DMS 273 treated with DMSO at 0.1 percent for 48 hours (cell line): ENCODE measurements around the gene ATG16L2.
A peak's percentile ranks its signal among the peaks of the same experiment; 100 is the strongest.

ENCODE experiments used
- DNase-seq: peaks from one replicate; lab custom pipeline; 2025; lab: John Stamatoyannopoulos, UW

ATG16L2 gene, protein sequence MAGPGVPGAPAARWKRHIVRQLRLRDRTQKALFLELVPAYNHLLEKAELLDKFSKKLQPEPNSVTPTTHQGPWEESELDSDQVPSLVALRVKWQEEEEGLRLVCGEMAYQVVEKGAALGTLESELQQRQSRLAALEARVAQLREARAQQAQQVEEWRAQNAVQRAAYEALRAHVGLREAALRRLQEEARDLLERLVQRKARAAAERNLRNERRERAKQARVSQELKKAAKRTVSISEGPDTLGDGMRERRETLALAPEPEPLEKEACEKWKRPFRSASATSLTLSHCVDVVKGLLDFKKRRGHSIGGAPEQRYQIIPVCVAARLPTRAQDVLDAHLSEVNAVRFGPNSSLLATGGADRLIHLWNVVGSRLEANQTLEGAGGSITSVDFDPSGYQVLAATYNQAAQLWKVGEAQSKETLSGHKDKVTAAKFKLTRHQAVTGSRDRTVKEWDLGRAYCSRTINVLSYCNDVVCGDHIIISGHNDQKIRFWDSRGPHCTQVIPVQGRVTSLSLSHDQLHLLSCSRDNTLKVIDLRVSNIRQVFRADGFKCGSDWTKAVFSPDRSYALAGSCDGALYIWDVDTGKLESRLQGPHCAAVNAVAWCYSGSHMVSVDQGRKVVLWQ

GRCh38 chr11:72814286-72815109 lies at the start of gene ATG16L2:
Gene ATG16L2 (plus strand): TSS chr11:72814411. CDS start chr11:72814446, 35 bp downstream.
- DNase-seq: peak; percentile 19

DNA sequence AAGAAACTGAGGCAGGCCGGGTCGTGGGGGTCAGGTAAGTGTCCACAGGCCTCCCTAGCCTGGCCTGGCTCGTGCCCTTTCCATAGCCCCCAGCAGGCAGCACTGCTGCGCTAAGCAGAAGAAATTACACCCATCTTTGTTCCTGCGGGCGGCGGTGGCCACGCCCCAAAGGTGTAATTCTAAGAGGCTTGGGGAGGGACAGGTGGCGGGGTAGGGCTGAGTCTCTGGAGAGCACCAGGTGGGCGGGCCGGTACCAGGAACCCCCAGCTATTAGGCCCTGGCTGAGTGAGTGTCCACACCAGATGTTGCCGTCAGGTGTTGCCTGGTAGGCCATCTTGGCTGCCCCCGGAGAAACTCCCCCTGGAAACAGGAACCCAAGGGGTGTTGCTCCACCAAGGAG lies 49.7 kb upstream of the ATG16L2 start:
- no peak for DNase-seq

- no peak for DNase-seq
Measured at GRCh38 chr11:72766152-72766902, 47.9 kb upstream of the ATG16L2 start.

- DNase-seq: no peak
Measured at GRCh38 chr11:72767203-72768062, 46.8 kb upstream of the ATG16L2 start.

GRCh38 chr11:72768581-72768980 lies 45.6 kb upstream of the ATG16L2 start:
- no peak for DNase-seq

- DNase-seq: no peak
Measured at GRCh38 chr11:72769680-72770079, 44.5 kb upstream of the ATG16L2 start.

- no peak for DNase-seq
Measured at GRCh38 chr11:72770799-72771198, 43.4 kb upstream of the ATG16L2 start.

DNA sequence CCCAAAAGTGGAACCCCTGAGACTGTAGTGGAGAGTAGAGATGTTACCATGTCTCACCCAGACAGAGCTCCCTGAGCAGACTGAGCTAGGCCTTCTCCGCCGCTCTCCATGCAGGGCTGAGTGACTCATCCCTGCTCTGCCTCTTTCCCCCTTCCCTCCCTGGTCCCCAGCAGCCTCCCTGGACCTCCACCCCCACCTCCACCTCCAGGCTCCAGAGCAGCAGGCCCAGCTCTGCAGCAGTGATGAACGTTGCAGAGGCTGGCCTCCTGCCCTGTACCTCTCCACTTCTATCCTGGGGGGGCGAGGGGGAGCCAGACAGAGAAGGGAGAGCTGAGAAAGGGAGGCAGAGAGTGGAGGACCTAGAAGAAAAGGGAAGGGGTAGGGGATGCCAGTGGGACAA lies 42.7 kb upstream of the ATG16L2 start:
- no peak for DNase-seq

DNA sequence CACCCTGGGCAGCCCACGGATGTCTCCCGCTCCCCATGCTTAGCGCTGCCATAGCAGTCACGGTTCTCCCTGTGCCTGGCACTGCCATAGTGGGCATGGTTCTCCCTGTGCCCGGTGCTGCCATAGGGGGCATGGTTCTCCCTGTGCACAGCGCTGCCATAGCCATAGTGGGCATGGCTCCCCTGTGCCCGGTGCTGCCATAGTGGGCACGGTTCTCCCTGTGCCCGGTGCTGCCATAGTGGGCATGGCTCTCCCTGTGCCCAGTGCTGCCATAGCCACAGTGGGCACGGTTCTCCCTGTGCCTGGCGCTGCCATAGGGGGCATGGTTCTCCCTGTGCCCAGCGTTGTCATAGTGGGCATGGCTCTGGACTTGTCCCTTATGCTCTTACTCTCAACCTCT lies 42.2 kb upstream of the ATG16L2 start:
- DNase-seq: no peak

DNA sequence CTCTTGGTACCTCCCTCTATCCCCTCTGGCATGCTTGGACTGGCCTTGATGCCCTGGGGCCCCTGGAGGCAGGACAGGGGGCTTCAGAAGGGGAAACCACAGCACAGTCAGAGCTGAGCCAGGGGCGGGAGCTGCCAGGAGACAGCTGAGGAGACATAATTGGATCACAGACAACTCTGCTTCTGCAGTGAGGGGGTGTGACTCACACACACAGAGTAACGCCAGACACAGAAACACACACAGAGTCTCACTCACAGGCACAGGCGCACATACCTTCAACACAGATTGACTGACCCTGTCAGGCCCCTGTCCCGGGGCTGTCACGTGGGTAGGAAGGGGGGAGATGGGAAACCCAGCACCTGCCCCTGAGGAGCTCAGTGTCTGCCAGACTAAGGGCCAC lies 40.9 kb upstream of the ATG16L2 start:
- DNase-seq: no peak

DNA sequence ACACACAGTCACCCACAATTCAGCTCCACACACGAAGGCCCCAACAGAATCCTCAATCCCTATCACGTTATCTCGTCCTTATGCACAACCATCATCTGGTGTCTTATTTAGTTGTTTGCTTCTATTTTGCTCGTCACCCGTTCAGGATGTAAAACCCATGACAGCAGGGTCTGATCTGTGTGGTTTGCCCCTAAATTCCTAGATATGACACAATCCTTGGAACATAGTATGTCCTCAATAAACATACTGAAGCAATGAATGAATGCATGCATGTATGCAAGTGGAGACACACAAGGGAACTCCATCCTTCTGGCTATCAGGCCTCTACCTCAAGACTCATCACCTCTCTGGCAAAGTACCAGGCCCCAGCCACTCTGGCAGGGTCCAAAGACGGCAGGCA lies 40.5 kb upstream of the ATG16L2 start:
- no peak for DNase-seq

DNA sequence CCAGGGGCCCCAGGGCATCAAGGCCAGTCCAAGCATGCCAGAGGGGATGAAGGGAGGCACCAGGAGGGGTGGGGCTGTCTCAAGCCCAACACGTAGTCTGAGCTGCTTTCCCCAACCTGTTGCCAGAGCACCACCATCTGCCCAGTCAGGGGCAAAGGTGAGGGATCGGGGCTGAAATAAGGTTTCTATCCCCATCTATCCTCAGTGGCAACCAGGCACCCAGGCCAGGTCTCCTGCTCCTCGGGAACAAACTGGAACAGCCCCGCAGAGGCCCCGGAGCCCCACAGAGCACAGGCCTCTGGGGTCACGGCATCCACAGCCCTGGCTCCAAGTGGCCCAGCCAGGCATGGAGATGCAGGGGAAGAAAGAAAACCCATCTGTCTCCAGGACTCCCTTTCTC lies 39.7 kb upstream of the ATG16L2 start:
- DNase-seq: no peak

GRCh38 chr11:72775288-72776110 lies 38.7 kb upstream of the ATG16L2 start:
- no peak for DNase-seq

GRCh38 chr11:72776117-72776843 lies 37.9 kb upstream of the ATG16L2 start:
- DNase-seq: no peak

DNA sequence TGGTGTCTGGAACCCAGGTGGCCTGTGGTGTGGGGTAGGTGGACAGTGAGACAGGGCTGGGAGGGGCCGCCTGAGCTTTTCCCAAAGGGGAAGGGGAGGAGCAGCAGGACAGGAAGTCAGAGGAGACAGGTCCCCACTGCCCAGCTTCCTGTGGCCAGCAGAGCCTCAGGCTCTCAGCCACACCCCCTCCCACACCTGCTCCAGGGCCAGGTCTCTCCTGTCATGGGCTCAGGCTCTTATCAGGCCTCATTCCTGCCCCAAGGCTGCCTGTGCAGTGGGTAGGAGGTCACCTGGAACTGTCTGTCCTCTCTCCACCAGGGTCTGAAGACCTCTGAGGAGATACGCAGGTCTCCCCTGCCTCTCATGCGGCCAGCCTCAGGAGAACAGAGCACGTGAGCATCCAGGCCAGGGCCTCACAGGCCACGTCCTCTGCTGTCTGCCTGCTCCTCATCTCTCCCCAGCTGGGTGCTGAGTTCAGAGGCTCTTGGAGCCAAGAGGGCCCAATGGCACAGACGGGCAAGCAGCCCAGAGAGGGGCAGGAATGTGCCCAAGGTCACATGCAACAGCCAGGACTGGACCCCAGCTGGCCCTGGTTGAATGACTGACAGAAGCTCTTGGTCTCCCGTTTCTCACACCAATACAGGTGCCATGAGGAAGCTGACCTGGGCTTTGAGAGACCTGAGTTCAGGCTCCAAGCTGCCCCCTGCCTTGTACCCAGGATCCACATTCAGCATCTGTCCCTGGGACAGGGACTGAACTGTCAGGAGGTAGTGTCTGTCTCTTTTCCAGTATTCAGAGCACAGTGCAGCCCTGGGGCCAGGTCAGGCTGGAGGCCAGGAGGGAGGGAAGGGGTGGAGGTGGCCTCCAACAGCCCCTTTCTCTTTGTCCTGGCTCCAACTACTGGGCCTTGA lies 37.1 kb upstream of the ATG16L2 start:
- DNase-seq: no peak

DNA sequence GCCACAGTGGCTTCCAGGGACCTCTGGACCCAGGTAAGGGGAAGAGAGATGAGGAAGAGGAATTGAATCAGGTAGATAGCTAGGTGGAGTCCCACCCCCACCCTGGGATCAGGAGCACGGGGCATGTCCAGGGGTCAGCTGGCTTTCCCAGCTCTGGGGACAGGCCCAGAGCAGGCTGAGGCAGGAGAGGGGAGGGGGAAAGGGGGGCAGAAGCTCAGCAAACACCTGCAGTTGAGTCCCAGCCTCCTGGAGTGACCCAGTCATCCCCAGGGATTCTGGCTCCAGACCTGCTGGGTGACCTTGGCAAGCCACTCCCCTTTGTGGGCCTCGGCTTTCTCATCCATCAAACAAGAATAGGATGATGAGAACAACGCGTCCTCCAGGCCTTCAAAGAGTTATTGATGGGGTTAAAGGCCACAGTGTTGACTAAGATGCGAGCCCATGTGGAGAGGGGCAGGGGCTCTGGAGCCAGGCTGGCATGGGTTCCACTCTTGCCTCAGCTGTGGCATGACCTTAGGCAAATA lies 36.4 kb upstream of the ATG16L2 start:
- DNase-seq: no peak

- no peak for DNase-seq
Measured at GRCh38 chr11:72778535-72779494, 35.4 kb upstream of the ATG16L2 start.
